Endothelial cell (in vitro differentiated cells): ENCODE measurements around the gene SYT10. TPM values are rescaled to one million over a fixed set of nuclear protein-coding genes. Genes with fewer than 3 reads are reported as not detected.
"Not testable (repeated sequence)": the region's sequence is repeated elsewhere in the genome, so short reads cannot be mapped to it uniquely, and the experiment has no call there.

Source experiments
- DNase-seq: peaks from one replicate; pipeline ENCODE4 v3.0.0; 2021; ENCODE audit warnings: low spot score
- H3K27ac Mint-ChIP-seq: one replicate; pipeline ENCODE4 v1.8.0; 2021; ENCODE audit warnings: mixed read lengths, inconsistent platforms; ENCODE audit not compliant: unreplicated experiment
- H3K27me3 Mint-ChIP-seq: one replicate; pipeline ENCODE4 v1.8.0; 2021; ENCODE audit warnings: mild to moderate bottlenecking, moderate library complexity, mixed read lengths, inconsistent platforms; ENCODE audit not compliant: unreplicated experiment
- H3K36me3 Mint-ChIP-seq: one replicate; pipeline ENCODE4 v1.8.0; 2021; ENCODE audit warnings: mild to moderate bottlenecking, low read depth, mixed read lengths, inconsistent platforms; ENCODE audit not compliant: unreplicated experiment
- H3K4me1 Mint-ChIP-seq: one replicate; pipeline ENCODE4 v1.8.0; 2021; ENCODE audit warnings: mild to moderate bottlenecking, mixed read lengths, inconsistent platforms; ENCODE audit not compliant: unreplicated experiment
- H3K4me3 Mint-ChIP-seq: one replicate; pipeline ENCODE4 v1.8.0; 2021; ENCODE audit warnings: mild to moderate bottlenecking, mixed read lengths, inconsistent platforms; ENCODE audit not compliant: unreplicated experiment
- H3K9me3 Mint-ChIP-seq: one replicate; pipeline ENCODE4 v1.8.0; 2021; ENCODE audit warnings: mixed read lengths, inconsistent platforms; ENCODE audit not compliant: unreplicated experiment
- total RNA-seq: library from RNA; stranded (reverse); fragmentation: NEBNext Ultra II Directional; extraction: Animal tissue kit (Norgen Biotek cat#: 25700); gene quantifications from one replicate; pipeline ENCODE4 v1.2.1, GENCODE V29; 2021; ENCODE audit not compliant: unreplicated experiment
- TF ChIP-seq, protein P1 (sequence below): fragments of 200-600 bp; sonication (generic); IDR thresholded peaks from one replicate; pipeline ENCODE4 v1.5.0; 2021; ENCODE audit warnings: antibody characterized with exemption; ENCODE audit not compliant: unreplicated experiment

The SYT10 gene
- total RNA-seq, 1 donor from 2014 or later: 0.10 TPM

- DNase-seq: no peak
- TF ChIP-seq, protein P1, sequence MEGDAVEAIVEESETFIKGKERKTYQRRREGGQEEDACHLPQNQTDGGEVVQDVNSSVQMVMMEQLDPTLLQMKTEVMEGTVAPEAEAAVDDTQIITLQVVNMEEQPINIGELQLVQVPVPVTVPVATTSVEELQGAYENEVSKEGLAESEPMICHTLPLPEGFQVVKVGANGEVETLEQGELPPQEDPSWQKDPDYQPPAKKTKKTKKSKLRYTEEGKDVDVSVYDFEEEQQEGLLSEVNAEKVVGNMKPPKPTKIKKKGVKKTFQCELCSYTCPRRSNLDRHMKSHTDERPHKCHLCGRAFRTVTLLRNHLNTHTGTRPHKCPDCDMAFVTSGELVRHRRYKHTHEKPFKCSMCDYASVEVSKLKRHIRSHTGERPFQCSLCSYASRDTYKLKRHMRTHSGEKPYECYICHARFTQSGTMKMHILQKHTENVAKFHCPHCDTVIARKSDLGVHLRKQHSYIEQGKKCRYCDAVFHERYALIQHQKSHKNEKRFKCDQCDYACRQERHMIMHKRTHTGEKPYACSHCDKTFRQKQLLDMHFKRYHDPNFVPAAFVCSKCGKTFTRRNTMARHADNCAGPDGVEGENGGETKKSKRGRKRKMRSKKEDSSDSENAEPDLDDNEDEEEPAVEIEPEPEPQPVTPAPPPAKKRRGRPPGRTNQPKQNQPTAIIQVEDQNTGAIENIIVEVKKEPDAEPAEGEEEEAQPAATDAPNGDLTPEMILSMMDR: no peak
- no peak overlapping the region for H3K27ac Mint-ChIP-seq
- no peaks in the 10 kb centered on the region for H3K9me3 Mint-ChIP-seq
- no peaks in the 10 kb centered on the region for H3K27me3 Mint-ChIP-seq
- H3K36me3 Mint-ChIP-seq: no peaks in the 10 kb centered on the region
- no peaks in the 10 kb centered on the region for H3K4me1 Mint-ChIP-seq
- H3K4me3 Mint-ChIP-seq: no peak overlapping the region
These were observed 69.3 kb downstream of the SYT10 start for GRCh38 chr12:33370318-33370717.

DNA sequence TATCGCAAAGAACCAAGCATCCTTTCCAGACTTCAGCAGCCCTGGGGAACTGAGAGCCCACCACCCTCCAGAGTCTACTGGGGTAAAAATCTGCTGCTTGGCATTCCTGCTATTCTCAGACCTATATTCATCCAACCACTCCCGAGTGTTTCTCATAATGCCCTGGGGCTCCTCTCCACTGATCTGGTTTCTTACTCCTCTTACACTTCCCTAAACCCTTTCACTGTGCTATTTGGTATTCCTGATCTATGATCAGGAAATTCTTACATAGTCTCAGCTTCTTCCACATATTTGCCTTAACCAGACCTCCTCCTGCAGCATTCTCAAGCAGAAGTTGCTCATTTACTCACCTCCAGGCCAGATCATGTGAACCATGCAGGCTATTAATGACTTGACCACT, 82.4 kb downstream of the SYT10 start:
- Mint-ChIP-seq H3K4me3 (no peak overlapping the region), H3K27me3 (no peaks in the 10 kb centered on the region)
- TF ChIP-seq, protein P1: no peak

GRCh38 chr12:33349791-33350190, 89.8 kb downstream of the SYT10 start:
- no peak overlapping the region for H3K27ac Mint-ChIP-seq
- H3K27me3 Mint-ChIP-seq: peaks cover 4% of the 10 kb centered on the region
- no peaks in the 10 kb centered on the region for H3K9me3 Mint-ChIP-seq
- H3K4me1 Mint-ChIP-seq: no peaks in the 10 kb centered on the region
- no peak for DNase-seq
- TF ChIP-seq, protein P1: no peak
- no peaks in the 10 kb centered on the region for H3K36me3 Mint-ChIP-seq
- H3K4me3 Mint-ChIP-seq: no peak overlapping the region

More for the DNA sequence above, 82.4 kb downstream of the SYT10 start:
- Mint-ChIP-seq H3K36me3 (no peaks in the 10 kb centered on the region), H3K27ac (no peak overlapping the region), H3K9me3 (no peaks in the 10 kb centered on the region), H3K4me1 (no peaks in the 10 kb centered on the region)
- DNase-seq: no peak

DNA sequence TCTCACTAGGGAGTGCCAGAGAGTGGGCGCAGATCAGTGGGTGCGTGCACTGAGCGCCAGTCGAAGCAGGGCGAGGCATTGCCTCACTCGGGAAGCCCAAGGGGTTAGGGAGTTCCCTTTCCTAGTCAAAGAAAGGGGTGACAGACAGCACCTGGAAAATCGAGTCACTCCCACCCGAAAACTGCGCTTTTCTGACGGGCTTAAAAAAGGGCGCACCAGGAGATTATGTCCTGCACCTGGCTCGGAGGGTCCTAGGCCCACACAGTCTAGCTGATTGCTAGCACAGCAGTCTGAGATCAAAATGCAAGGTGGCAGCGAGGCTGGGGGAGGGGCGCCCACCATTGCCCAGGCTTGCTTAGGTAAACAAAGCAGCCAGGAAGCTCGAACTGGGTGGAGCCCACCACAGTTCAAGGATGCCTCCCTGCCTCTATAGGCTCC, 107.6 kb downstream of the SYT10 start:
- not testable (repeated sequence) for DNase-seq, H3K4me1 Mint-ChIP-seq

DNA sequence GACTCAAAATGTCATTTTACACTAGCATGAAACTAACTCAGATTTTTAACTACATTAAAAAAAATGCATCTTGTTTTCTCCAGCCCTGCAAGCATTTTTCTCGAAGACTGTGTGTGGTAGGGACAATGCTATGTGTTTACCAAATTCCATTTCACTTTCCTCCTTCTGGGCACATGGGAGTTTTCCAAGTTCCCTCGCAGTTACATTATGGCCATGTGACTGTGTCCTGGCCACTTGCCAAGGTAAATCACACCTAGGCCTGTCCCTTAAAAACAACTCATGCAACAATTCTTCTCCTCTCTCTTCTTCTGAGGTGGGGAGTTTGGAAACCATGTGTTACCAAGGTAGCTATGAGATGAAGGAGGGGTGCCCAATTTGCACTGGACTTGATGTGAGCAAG, 108.7 kb downstream of the SYT10 start:
- Mint-ChIP-seq H3K4me3 (no peak overlapping the region), H3K36me3 (no peaks in the 10 kb centered on the region), H3K4me1 (no peaks in the 10 kb centered on the region), H3K9me3 (no peaks in the 10 kb centered on the region), H3K27me3 (peaks cover 2% of the 10 kb centered on the region), H3K27ac (no peak overlapping the region)
- DNase-seq: no peak
- TF ChIP-seq, protein P1: no peak

More for the DNA sequence above, 107.6 kb downstream of the SYT10 start:
- H3K27me3 Mint-ChIP-seq, H3K4me3 Mint-ChIP-seq, H3K36me3 Mint-ChIP-seq, H3K9me3 Mint-ChIP-seq, H3K27ac Mint-ChIP-seq: not testable (repeated sequence)
